GM21423 (cell line): ENCODE results near the gene PITPNM3.
A peak's percentile ranks its signal among the peaks of the same experiment; 100 is the strongest.

Experiments
- ATAC-seq: cut with Tn5 transposase; IDR thresholded peaks from one replicate; pipeline ENCODE4 v1.9.1; 2021; ENCODE audit warnings: mild to moderate bottlenecking, moderate library complexity; ENCODE audit not compliant: unreplicated experiment

PITPNM3 gene

DNA sequence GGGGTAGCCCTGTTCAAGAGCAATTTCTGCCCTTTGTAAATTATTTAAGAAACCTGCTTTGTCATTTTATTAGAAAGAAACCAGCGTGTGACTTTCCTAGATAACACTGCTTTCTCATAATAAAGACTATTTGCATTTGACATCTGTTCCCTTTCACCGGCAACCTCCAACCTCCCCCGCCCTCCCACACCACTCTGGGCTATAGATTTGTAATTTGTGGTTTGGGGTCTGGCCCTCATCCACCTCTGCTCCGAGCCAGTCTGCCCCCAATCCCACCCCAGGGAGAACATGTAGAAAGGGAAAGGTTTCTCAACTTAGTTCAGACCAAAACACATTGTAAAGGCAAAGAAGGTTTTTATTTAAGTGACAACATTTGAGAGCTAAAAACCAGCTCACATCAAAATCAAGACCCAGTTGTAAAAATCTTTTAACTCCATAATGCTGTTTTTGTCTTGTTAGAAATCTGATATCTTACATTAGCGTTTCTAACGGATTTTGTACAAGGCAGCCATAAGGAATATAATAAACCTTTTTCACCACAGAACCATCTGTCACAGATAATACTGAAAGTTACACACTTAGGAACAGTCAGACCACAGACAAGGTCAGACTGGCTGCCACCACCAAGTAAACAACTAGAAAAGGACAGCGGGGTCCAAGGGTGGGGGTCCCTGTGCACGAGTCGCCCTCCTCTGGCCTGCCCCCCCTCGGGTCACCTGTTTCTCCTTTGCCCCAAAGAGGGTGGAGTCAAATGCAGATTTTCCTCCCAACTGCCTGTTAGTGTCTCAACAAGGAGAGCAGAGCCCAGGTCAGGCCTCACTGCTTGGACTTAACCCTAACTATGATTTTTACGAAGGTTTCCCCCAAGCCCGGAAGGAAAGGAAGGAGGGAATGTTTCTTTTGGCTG lies 105.2 kb downstream of the PITPNM3 start:
- ATAC-seq: no peak

DNA sequence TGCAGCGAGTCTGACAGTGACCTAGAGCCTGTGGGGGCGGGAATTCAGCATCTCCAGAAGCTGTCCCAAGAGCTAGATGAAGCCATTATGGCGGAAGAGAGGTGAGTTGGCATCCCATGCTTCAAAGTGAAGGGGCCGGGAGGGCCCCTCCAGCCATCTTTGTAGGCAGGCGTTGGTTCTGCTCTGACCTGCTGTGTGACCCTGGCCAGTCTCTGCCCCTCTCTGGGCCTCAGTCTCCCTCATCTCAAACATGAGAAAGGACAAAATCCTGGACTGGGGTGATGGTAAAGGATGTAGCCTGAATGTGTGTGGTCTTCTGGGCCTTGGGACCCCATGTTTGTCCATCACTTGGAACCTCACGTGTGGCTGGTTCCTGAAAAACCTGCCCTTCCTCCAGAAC lies 107.0 kb downstream of the PITPNM3 start:
- no peak for ATAC-seq

DNA sequence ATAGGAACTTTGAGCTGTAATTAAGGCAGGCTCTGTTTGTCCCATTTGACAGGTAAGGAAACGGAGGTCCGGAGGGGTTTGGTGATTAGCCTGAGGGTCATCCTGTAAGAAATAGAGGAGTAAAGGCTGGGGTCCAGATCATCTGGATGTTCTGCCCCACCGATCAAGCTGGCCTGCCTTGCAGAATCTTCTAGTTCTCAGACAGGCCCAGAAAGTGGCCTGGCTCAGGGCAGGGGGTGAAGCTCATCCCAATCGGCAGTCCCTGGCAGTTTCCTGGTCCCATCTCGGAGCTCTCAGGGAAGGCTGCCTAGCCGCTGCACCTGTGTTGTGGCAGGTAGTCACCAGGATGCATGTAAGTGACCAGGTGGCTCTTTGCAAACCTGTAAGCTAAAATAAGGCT lies 107.9 kb downstream of the PITPNM3 start:
- ATAC-seq: no peak

DNA sequence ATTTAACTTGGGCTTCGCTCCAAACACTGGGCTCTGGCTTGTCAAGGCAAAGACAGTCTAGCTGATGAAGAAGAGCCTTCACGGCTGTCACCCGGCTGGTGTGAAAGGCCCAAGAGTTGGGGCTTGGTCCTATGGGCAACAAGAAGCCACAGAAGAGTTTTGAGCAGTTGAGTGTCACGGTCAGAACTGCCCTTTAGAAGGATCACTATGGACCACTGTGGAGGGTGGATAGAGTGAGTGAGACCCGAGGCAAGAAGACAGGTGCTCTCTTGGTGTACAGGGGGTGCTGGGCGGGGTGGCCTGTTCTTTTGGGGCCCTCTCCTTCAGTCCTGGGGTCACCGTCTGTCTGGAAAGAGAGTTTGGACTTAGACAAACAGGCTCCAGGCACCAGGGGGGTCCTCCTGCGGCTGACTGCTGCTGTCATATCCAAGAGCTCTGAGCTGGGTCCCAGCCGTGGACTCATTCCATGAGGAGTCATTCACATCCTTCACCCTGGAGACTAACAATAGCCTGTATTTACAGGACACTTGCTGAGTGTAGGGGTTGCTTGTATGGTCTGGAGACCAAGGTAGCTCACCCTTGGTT lies 109.7 kb downstream of the PITPNM3 start:
- no peak for ATAC-seq

DNA sequence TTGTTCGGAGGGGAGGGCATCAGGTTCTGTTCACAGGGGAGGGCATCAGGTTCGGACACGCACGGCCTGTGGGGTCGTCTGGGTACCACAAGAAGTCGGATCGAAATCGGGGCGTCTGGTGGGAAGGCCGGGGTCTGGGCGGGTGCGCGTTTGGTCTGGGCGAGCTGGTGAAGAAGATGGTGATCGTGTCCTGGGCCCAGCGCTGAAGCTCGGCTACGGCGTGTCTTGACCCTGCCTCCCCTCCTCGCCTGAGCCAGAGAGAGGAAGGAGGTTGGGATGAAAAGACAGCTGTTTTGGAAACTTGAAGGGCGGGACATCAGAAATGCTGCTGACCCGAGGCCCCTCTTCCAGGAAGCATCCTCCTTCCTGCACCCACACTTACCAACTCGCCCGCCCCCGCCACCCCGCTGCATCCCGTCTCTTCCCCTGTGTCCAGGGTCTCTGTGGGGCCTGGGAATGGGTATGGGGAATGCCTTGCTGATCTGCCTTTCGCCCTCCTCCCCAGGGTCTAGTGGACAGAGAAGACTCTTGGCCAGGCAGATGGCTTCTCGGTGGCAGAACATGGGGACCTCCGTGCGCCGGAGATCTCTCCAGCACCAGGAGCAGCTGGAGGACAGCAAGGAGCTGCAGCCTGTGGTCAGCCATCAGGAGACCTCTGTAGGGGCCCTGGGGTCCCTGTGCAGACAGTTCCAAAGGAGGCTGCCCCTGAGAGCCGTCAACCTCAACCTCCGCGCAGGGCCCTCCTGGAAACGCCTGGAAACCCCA lies 111.6 kb downstream of the PITPNM3 start:
- ATAC-seq: no peak

DNA sequence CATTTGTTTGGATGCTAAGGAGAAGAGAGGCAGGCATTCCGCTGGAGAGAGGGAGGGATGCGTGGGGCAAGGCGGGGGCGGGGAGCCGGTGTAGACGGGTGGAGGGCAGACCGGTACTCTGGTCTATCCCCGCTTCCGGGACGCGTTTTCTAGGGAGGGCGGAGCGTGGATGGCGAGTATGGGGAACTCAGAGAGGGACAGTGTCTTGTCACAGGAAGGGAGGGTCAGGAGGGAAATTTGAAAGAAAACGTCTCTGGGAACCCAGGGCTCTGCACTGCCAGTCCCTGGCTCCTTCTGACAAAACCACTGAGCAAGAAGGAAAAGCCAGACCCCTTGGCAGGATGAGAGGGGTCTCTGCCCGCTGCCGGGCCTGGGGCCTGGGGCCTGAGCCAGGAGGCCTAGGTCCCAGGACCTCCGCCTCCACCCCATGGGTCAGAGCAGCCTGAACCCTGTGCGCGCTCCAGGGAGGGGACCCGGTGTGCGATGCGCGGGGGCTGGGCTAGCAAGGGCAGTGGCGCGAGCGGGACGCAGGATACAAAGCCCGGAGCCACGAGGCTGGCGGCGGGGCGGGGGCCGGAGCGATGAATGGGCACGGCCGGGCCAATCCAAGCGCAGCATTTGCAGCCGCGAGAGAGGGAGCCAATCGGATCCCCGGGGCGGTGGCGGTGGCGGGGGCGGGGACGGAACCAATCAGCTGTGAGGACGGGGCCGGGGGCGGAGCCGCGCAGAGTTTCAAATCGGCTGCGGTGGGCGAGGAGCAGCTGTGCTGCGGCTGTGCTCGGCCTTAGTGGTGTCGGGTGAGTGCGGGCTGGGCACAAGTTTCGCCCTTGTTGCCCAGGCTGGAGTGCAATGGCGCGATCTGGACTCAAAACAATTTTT lies 112.4 kb downstream of the PITPNM3 start, which contains the start of gene PIMREG:
TSS of gene PIMREG (plus strand) at position 764 of the 879 bp plus-strand sequence. CDS start 656 bp downstream, outside the sequence.
- peak; percentile 87 for ATAC-seq

DNA sequence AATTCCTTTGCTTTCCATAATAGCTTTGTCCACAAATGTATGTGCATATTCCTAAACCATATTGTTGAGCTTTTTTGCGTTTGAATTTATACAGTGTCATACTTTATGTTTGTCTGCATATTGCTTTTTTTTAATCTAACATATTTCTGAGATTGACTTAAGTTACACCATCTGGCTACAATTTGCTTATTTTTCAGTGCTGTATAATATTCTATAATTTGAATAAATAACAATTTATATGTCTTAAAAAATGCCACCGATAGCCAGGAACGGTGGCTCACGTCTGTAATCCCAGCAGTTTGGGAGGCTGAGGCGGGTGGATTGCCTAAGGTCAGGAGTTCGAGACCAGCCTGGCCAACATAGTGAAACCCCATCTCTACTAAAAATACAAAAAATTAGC lies 113.6 kb downstream of the PITPNM3 start:
- ATAC-seq: no peak

DNA sequence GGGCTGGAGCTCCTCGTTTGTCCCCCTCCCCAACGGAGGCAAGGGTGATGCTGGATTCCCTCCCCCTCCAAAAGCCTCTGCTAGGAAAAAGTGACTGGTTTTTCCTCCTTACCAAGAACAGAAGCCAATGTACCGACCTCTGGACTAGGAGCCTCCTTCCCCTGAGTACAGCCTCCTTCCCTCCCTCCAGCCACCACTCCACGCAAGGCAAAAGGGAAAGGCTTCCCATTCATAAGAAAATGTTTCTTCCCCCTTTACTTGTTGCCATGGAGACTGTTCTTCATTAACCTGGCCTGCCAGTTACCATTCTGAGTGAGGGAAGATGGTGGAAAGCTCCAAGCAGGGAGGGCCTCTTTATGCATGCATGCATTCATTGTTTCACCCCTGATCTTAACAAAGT lies 116.4 kb downstream of the PITPNM3 start:
- ATAC-seq: no peak

DNA sequence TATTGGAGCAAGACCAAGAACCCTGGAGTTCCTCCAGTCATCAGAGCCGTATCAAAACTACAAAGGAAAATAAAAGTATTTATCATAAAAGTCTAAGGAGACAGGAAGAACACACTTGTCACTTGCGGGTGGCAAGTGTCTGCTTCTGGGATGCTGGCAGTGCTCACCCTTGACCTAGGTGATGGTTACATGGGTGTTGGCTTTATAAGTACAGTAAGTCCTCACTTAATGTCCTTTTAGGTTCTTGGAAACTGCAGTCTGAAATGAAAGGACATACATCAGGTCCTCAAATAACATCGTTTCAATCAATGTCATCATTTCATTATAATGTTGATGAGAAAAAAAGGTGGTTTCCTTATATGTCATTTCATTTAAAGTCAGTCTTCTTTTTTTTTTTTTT lies 118.4 kb downstream of the PITPNM3 start:
- no peak for ATAC-seq

DNA sequence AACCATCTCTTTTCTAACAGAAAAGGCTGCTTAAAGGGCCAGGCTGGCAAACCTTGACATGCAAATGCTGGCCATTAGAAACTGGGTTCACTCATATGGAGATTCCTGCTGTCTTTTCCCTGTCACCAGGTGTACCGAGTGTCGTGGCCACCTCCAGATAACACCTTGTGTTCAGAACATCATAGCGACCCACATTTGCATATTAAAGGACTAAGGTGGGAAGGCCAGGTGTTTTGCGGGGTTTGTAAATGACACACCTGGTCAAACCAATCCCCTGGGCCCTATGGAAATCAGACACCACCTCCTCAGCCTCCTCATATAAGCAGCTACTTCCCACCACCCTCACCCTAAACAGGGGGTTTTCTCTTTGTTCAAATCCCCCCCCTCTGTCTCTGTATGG lies 118.9 kb downstream of the PITPNM3 start:
- no peak for ATAC-seq

DNA sequence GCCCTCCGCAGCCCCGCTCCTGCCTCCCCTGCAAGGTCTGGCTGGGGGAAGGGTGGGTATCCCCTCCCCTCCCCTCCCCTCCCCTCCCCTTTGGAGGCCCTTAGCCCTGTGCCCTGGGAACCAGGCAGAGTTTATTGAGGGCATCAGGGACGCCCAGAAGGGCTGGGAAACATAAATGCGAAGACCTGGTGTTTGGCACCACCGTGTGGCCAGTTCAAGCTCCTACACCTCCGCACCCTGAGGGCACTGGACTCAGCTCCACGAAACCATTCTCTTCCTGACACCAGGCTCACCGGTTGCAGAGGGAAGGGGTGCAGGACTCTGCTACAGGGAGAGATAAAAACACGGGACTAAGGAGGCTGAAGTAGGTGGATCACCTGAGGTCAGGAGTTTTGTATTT lies 120.4 kb downstream of the PITPNM3 start:
- no peak for ATAC-seq

DNA sequence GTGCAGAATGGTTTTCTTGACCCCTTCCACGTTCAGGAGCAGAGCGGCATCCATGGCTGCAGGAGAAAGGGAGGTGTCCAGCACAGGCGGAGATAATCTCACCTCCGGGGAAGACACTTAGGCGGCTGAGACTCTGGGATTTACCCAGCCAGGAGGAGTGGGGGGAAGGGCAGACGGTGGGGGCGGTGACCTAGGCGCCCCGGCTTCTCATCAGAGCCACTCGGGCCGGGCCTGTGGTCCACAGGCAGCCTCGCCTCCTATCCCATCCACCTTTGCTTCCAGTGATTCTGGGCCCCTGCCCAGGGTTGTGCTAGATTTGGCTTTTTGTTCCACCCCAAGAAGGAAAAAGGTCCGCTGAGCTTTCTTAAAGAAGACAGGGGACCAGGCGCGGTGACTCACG lies 121.3 kb downstream of the PITPNM3 start, which contains the start of gene AIPL1:
TSS of gene AIPL1 (minus strand) at position 71 of the 400 bp plus-strand sequence. CDS start at position 54, 17 bp downstream.
- ATAC-seq: no peak

DNA sequence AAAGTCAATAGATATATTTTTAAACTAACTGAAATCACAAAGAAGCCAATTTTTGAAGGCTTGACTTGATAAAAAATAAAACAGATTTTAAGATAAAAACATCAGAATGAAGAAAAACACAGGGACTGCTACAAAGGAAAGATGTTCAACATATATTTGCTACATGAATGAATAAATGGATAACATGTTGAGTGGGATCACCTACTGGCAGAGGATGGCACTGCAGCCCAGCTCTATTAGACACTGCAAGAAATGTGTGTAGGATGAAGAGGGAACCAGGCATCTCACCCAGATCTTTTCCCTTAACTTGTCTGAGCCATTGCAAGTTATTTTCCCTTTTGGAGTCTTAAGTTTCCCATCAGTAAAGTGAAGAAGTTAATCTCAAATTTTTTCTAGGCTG lies 125.6 kb downstream of the PITPNM3 start:
- no peak for ATAC-seq

DNA sequence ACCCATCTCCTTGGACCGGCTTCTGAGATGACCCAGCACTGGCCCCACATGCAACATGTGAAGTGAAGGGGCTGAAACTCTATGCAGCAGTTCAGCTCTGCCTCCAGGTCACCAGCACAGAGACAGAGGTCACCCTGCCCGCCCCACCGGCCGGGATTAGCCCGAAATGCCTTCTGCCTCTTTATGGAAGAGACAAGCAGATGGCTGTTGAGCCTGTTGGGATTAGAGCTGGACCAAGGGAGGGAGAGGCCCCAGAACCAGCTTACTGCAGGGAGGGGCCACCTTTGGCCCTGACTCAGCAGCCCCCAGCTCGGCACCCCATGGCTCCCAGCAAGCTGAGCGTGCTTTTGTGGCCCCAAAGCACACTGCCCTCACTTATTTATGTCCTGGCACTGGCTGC lies 127.1 kb downstream of the PITPNM3 start:
- no peak for ATAC-seq

DNA sequence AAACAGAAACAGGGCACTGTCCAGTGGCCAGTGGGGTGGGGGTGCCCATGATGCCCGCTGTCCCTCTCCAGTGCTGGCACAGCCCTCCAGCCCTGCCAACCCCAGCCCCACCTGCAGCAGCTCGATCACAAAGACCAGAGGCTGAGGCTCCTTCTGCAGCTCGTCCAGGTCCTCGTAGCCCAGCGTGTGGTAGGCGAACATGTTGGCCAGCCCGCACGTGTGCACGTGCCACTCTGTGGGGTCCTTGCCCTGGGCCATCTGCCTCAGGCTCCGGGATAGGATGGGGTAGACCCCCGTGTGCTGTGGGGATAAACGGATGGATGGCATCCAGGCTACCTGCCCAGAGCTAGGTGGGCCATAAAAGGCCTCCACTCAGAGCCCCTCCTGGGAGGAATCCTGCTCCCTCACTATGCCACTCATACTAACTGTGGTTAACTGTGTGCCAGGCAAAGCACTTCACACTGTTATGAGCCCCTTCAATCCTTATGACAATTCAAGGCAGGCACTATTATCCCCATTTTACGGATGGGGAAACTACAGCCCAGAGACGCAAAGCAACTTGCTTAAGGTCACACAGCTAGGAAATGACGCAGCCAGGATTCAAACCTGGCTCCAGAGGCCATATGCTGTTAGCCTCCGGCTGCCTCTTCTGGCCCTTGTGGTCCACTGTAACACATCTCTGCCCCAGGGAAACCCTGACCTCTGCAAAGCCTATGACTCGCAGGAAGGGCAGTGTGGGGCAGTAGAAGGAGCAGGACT lies 128.0 kb downstream of the PITPNM3 start:
- ATAC-seq: no peak

DNA sequence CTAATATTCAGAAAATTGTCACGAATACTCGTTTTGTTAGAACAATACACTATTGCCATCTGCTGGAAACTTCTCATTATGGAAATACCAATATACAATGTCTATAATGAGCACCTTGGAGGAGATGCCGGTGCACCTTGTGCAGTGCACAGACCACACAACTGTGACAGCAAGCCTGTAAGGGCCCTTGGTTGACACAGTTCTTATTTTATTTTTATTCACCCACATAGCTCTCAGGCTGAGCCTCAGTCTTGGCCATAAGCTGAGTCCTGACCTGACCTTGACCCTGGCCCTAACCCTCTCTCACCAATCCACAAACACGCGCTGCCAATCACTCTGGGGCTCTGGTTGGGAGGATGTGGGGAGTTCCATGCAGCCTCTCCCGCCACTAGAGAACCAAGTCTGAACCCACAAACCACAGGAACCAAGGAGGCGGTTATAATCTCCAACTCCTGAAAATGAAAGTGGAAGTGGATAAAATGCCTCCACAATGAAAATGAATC lies 129.0 kb downstream of the PITPNM3 start:
- ATAC-seq: no peak

DNA sequence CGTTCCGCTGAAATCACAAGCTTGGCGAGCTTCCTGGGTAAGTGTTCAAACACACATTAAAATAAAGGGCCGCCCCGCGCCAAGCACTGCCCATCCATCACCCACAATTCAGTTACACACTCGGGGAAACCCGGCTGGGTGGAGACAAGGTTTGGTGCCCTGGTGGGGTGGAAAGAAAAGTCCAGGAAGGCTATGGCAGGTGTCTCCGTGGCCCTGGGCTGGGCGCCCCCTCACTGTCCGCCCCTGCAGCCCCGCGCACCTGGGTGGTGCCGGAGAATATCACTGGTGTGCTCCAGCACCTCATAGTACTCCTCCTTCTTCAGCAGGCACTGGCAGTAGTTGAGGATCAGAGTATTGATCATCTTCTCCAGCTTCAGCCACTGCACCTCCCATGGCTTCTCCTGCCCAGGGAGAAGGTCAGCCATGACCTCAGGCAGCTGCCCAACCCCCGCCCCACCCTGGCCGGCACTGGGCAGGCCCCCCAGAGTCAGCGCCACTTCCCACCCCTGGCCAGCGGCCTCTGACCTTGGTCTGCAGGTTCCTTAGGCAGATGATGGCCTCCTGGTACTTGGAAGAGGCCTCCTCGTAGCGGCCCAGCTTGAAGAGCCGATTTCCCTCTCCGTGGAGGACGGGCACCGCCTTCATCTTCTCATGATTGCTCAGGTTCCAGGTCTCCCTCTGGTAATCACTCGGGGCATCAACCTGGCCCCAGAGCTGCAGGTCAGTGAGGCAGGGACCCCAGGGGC lies 129.8 kb downstream of the PITPNM3 start:
- no peak for ATAC-seq

DNA sequence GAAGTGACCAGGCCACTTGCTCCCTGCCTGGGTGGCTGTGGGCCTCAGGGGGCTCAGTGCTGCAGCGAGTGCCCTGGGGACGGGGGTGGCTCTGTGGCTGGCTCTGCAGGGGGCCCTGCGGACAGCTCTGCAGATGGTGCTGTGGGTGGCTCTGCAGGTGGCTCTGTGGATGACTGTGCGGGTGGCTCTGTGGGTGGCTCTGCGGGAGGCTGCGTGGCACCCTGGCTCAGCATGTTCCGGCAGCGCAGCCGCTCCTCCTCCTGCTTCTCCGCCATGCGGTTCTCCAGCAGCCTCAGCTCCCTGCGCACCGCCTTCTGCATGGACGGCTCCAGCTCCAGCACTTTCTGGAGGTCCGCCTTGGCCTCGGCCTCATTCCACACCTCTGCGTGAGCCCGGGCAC lies 130.9 kb downstream of the PITPNM3 start:
- no peak for ATAC-seq

DNA sequence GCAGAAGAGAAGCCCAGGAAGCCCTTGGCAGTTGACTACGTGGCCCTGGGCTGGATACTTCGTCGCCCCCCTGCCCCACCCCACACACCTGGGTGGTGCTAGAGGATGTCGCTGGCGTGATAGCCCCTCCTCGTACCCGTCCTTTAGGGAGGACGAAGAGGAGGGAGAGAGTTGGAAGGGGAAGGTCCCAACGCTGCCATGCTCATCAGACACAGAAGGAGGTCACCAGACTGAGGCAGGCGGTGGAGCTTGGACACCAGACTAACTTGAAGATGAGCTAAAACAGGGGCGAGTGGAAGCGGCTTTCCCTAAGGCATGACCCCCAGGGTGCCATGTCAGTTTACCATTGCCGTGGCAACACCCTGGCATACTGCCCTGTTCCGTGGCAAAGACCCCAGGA lies 132.4 kb downstream of the PITPNM3 start:
- ATAC-seq: no peak
